ENCODE results near the gene GRID1.

The GRID1 gene

GRCh38 chr10:86127274-86127819, 239.2 kb downstream of the GRID1 start:
- Histone ChIP-seq H3K9me3 (ENCODE audit: low read depth, low read length) (no peaks in the 10 kb centered on the region), H3K4me3 (no peak overlapping the region), H3K27ac (no peak overlapping the region), H3K9ac (ENCODE audit: insufficient read length) (no peak overlapping the region), H3K36me3 (ENCODE audit: insufficient read depth, low read length) (no peaks in the 10 kb centered on the region)
- TF ChIP-seq EZH2 (IDR thresholded peaks at IDR 0.05) = no peak
- no peak for DNase-seq (ENCODE audit: low read depth, low spot score)

- no peak overlapping the region for H3K27ac ChIP-seq
- no peak overlapping the region for H3K4me3 ChIP-seq
- no peaks in the 10 kb centered on the region for H3K9me3 ChIP-seq (ENCODE audit: low read depth, low read length)
- TF ChIP-seq EZH2 (IDR thresholded peaks at IDR 0.05) = no peak
- no peak overlapping the region for H3K9ac ChIP-seq (ENCODE audit: insufficient read length)
- H3K36me3 ChIP-seq (ENCODE audit: insufficient read depth, low read length) = no peaks in the 10 kb centered on the region
- no peak for DNase-seq (ENCODE audit: low read depth, low spot score)
Observed at GRCh38 chr10:86124734-86125133, 241.9 kb downstream of the GRID1 start.

- no peaks in the 10 kb centered on the region for H3K9me3 ChIP-seq (ENCODE audit: low read depth, low read length)
- no peak for DNase-seq (ENCODE audit: low read depth, low spot score)
- no peaks in the 10 kb centered on the region for H3K36me3 ChIP-seq (ENCODE audit: insufficient read depth, low read length)
- H3K4me3 ChIP-seq = no peak overlapping the region
- H3K27ac ChIP-seq = no peak overlapping the region
- TF ChIP-seq POLR2AphosphoS5 (IDR thresholded peaks at IDR 0.05; ENCODE audit: borderline replicate concordance, low read depth, low read length) (no peak), FOXP2 (optimal IDR thresholded peaks at IDR 0.05; ENCODE audit: control extremely low read depth, extremely low read length, insufficient read depth) (no peak), EZH2 (IDR thresholded peaks at IDR 0.05) (no peak)
- no peak overlapping the region for H3K9ac ChIP-seq (ENCODE audit: insufficient read length)
Observed at GRCh38 chr10:86123715-86124114, 242.9 kb downstream of the GRID1 start.

DNA sequence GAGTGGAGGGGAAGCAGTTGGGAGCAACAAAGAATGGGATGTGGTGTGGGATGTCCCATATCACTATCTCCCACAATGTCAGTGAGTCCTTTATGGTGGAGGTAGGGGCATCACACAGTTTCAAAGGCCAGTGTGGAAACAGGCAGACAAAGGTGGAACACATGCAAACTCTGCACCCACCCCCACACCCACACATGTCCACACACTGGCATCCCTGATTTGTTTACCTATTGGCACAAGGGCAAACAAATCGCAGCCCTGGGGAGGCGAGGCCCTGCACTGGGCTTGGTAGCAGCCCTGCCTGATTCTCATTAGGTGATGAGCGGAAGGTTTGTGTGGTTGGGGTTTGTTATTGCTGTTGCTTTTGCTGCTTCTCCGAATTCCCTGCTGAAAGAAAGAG, 243.3 kb downstream of the GRID1 start:
- no peak for TF ChIP-seq POLR2AphosphoS5 (IDR thresholded peaks at IDR 0.05; ENCODE audit: borderline replicate concordance, low read depth, low read length)
- no peak for TF ChIP-seq FOXP2 (optimal IDR thresholded peaks at IDR 0.05; ENCODE audit: control extremely low read depth, extremely low read length, insufficient read depth)
- no peak for TF ChIP-seq EZH2 (IDR thresholded peaks at IDR 0.05)
- Histone ChIP-seq H3K27ac (no peak overlapping the region), H3K4me3 (no peak overlapping the region), H3K9me3 (ENCODE audit: low read depth, low read length) (no peaks in the 10 kb centered on the region), H3K9ac (ENCODE audit: insufficient read length) (no peak overlapping the region), H3K36me3 (ENCODE audit: insufficient read depth, low read length) (no peaks in the 10 kb centered on the region)
- no peak for DNase-seq (ENCODE audit: low read depth, low spot score)

GRCh38 chr10:86122646-86123045, 243.9 kb downstream of the GRID1 start:
- H3K27ac ChIP-seq = no peak overlapping the region
- no peak overlapping the region for H3K9ac ChIP-seq (ENCODE audit: insufficient read length)
- no peaks in the 10 kb centered on the region for H3K36me3 ChIP-seq (ENCODE audit: insufficient read depth, low read length)
- DNase-seq (ENCODE audit: low read depth, low spot score) = no peak
- H3K4me3 ChIP-seq = no peak overlapping the region
- H3K9me3 ChIP-seq (ENCODE audit: low read depth, low read length) = no peaks in the 10 kb centered on the region
- TF ChIP-seq EZH2 (IDR thresholded peaks at IDR 0.05) = no peak
- no peak for TF ChIP-seq POLR2AphosphoS5 (IDR thresholded peaks at IDR 0.05; ENCODE audit: borderline replicate concordance, low read depth, low read length)
- TF ChIP-seq FOXP2 (optimal IDR thresholded peaks at IDR 0.05; ENCODE audit: control extremely low read depth, extremely low read length, insufficient read depth) = no peak

- Histone ChIP-seq H3K4me3 (no peak overlapping the region), H3K9me3 (ENCODE audit: low read depth, low read length) (no peaks in the 10 kb centered on the region), H3K9ac (ENCODE audit: insufficient read length) (no peak overlapping the region), H3K27ac (no peak overlapping the region), H3K36me3 (ENCODE audit: insufficient read depth, low read length) (no peaks in the 10 kb centered on the region)
- DNase-seq (ENCODE audit: low read depth, low spot score) = no peak
- no peak for TF ChIP-seq FOXP2 (optimal IDR thresholded peaks at IDR 0.05; ENCODE audit: control extremely low read depth, extremely low read length, insufficient read depth)
- no peak for TF ChIP-seq POLR2AphosphoS5 (IDR thresholded peaks at IDR 0.05; ENCODE audit: borderline replicate concordance, low read depth, low read length)
- TF ChIP-seq EZH2 (IDR thresholded peaks at IDR 0.05) = no peak
Observed at GRCh38 chr10:86121200-86121599, 245.4 kb downstream of the GRID1 start.

DNA sequence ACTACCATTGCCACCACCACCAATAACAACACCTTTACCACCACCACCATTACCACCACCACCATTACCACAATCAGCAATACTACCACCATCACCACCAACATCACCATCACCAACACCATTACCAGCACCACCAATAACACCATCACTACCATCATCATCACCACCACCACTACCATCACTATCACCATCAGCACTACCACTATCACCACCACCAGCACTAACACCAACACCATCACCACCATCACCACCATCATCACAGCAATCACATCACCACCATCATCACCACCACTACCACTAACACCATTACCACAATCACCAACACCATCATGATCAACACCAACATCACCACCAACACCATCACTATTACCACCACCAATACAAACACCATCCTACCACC, 249.5 kb downstream of the GRID1 start:
- TF ChIP-seq FOXP2 (optimal IDR thresholded peaks at IDR 0.05; ENCODE audit: control extremely low read depth, extremely low read length, insufficient read depth) = no peak
- TF ChIP-seq EZH2 (IDR thresholded peaks at IDR 0.05) = no peak
- TF ChIP-seq POLR2AphosphoS5 (IDR thresholded peaks at IDR 0.05; ENCODE audit: borderline replicate concordance, low read depth, low read length) = no peak

DNA sequence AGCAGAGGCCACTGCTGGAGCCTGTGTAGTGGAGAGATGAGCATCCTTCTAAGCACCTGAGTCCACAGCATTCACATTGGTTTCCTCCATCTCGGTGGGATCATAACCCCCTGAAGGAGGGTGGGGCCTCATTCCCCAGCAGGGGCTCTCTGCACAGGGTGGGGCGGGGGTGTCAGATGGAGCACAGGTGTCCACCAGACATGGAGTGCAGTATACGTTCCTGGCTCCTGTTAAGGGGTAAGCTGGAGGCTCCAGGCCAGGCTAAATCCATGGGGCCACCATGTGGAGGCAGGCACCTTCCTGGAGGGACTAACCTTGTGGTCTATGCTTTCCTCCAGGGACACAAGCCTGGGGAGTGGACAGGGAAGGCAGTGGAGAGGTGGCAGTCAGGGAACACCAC, 252.6 kb downstream of the GRID1 start:
- Histone ChIP-seq H3K27ac (no peak overlapping the region), H3K36me3 (ENCODE audit: insufficient read depth, low read length) (no peaks in the 10 kb centered on the region)
- TF ChIP-seq POLR2AphosphoS5 (IDR thresholded peaks at IDR 0.05; ENCODE audit: borderline replicate concordance, low read depth, low read length) (no peak), FOXP2 (optimal IDR thresholded peaks at IDR 0.05; ENCODE audit: control extremely low read depth, extremely low read length, insufficient read depth) (no peak), EZH2 (IDR thresholded peaks at IDR 0.05) (no peak)

More for the DNA sequence above, 249.5 kb downstream of the GRID1 start:
- no peak for DNase-seq (ENCODE audit: low read depth, low spot score)
- H3K27ac ChIP-seq = no peak overlapping the region
- H3K9me3 ChIP-seq (ENCODE audit: low read depth, low read length) = no peaks in the 10 kb centered on the region
- H3K4me3 ChIP-seq = no peak overlapping the region
- H3K36me3 ChIP-seq (ENCODE audit: insufficient read depth, low read length) = no peaks in the 10 kb centered on the region
- no peak overlapping the region for H3K9ac ChIP-seq (ENCODE audit: insufficient read length)

DNA sequence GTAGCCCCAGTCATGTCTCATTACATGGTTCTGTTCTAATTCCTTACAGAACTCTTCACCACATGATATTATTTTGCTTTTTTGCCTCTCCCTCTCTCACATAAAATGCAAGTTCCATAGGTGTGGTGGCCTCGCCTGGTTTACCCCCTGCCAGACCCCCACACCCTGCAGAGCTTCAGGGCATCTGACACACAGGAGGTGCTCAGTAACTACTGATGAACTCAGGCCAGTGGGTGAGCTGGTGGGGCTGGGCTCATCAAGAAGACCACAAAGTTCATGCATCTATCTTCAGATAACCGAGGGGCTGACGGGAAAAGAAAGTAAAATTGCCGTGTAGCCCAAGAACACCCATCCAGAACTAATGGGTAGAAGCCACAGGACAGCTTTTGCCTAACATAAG, 253.1 kb downstream of the GRID1 start:
- DNase-seq (ENCODE audit: low read depth, low spot score) = no peak
- Histone ChIP-seq H3K9ac (ENCODE audit: insufficient read length) (no peak overlapping the region), H3K4me3 (no peak overlapping the region), H3K36me3 (ENCODE audit: insufficient read depth, low read length) (no peaks in the 10 kb centered on the region), H3K27ac (no peak overlapping the region), H3K9me3 (ENCODE audit: low read depth, low read length) (no peaks in the 10 kb centered on the region)
- no peak for TF ChIP-seq POLR2AphosphoS5 (IDR thresholded peaks at IDR 0.05; ENCODE audit: borderline replicate concordance, low read depth, low read length)
- TF ChIP-seq EZH2 (IDR thresholded peaks at IDR 0.05) = no peak
- TF ChIP-seq FOXP2 (optimal IDR thresholded peaks at IDR 0.05; ENCODE audit: control extremely low read depth, extremely low read length, insufficient read depth) = no peak

More for the DNA sequence above, 252.6 kb downstream of the GRID1 start:
- Histone ChIP-seq H3K4me3 (no peak overlapping the region), H3K9me3 (ENCODE audit: low read depth, low read length) (no peaks in the 10 kb centered on the region), H3K9ac (ENCODE audit: insufficient read length) (no peak overlapping the region)
- no peak for DNase-seq (ENCODE audit: low read depth, low spot score)
